HG02678 (cell line): ENCODE measurements around the gene PTPN11.
"Not testable (repeated sequence)": the region's sequence is repeated elsewhere in the genome, so short reads cannot be mapped to it uniquely, and the experiment has no call there.

Experiments used
- ATAC-seq: cut with Tn5 transposase; IDR thresholded peaks from one replicate; pipeline ENCODE4 v1.9.1; 2021; ENCODE audit warnings: mild to moderate bottlenecking, moderate library complexity; ENCODE audit not compliant: unreplicated experiment

PTPN11 gene

GRCh38 chr12:112418608-112419296, at the start of gene PTPN11:
TSS of gene PTPN11 (plus strand) at chr12:112418947. CDS start at chr12:112419112, 165 bp downstream.
- peak; percentile 74 for ATAC-seq

GRCh38 chr12:112370199-112370598, 48.5 kb upstream of the PTPN11 start:
- ATAC-seq = no peak

GRCh38 chr12:112370868-112371510, 47.8 kb upstream of the PTPN11 start:
- ATAC-seq = no peak

- no peak for ATAC-seq
Observed at GRCh38 chr12:112374166-112374740, 44.5 kb upstream of the PTPN11 start.

GRCh38 chr12:112375105-112375504, 43.6 kb upstream of the PTPN11 start:
- ATAC-seq = no peak

- no peak for ATAC-seq
Observed at GRCh38 chr12:112380663-112381405, 37.9 kb upstream of the PTPN11 start.

GRCh38 chr12:112381406-112381882, 37.3 kb upstream of the PTPN11 start:
- peak; percentile 45 for ATAC-seq

GRCh38 chr12:112381883-112382796, 36.6 kb upstream of the PTPN11 start, which contains the start of gene HECTD4:
TSS of gene HECTD4 (minus strand) at chr12:112382431. CDS start at chr12:112382128, 303 bp downstream.
- ATAC-seq = peak; percentile 94

- ATAC-seq = no peak
Observed at GRCh38 chr12:112382866-112383265, 35.9 kb upstream of the PTPN11 start.

- no peak for ATAC-seq
Observed at GRCh38 chr12:112386726-112387125, 32.0 kb upstream of the PTPN11 start.

- ATAC-seq = no peak
Observed at GRCh38 chr12:112389228-112389627, 29.5 kb upstream of the PTPN11 start.

- ATAC-seq = not testable (repeated sequence)
Observed at GRCh38 chr12:112389922-112390654, 28.7 kb upstream of the PTPN11 start.

GRCh38 chr12:112393328-112393727, 25.4 kb upstream of the PTPN11 start:
- no peak for ATAC-seq

- no peak for ATAC-seq
Observed at GRCh38 chr12:112401054-112401453, 17.7 kb upstream of the PTPN11 start.

- ATAC-seq = no peak
Observed at GRCh38 chr12:112401903-112402498, 16.7 kb upstream of the PTPN11 start.

GRCh38 chr12:112406519-112407488, 11.9 kb upstream of the PTPN11 start:
- ATAC-seq = no peak

GRCh38 chr12:112407683-112408082, 11.1 kb upstream of the PTPN11 start:
- ATAC-seq = not testable (repeated sequence)

- no peak for ATAC-seq
Observed at GRCh38 chr12:112408621-112409020, 10.1 kb upstream of the PTPN11 start.
